HCT116 (cell line): Measurements from ENCODE around the gene ARF1. TPM values are rescaled to one million over a fixed set of nuclear protein-coding genes. Genes with fewer than 3 reads are reported as not detected.

Source experiments
- ATAC-seq: fragments of 200-7000 bp; cut with Tn5 transposase; 2 replicates; pipeline ENCODE4 v1.9.1; 2020; ENCODE audit warnings: mild to moderate bottlenecking, moderate library complexity
- BruUV-seq: library from RNA; stranded (reverse); fragments of 400-500 nt; replicated peaks from 2 replicates; lab custom pipeline; 2021; lab: Mats Ljungman, UMichigan
- CTCF ChIA-PET: fragments of 300-600 bp; sonication (Branson Sonifier 250); formaldehyde crosslinking; loops from one replicate; lab custom pipeline; 2021; ENCODE audit warnings: antibody characterized with exemption; lab: Charles Lee
- POLR2A ChIA-PET: fragments of 300-600, 350-600 bp; sonication (Branson Sonifier 250); formaldehyde crosslinking; loops from one replicate; lab custom pipeline; 2021; ENCODE audit warnings: antibody characterized with exemption; lab: Charles Lee
- RAD21 ChIA-PET, 2 experiments: fragments of 300-600 bp; sonication (Branson Sonifier 250); formaldehyde crosslinking; loops; one replicate each; lab custom pipeline; 2023; ENCODE audit warnings: low total read pairs in 2 of 2; ENCODE audit not compliant: uncharacterized antibody in 2 of 2, unreplicated experiment in 2 of 2, low non-redundant PET in 1 of 2; lab: Charles Lee
- DNase-seq: peaks from one replicate; pipeline ENCODE4 v3.0.0-alpha.2; 2010; ENCODE audit warnings: low read depth, low spot score
- H2AFZ ChIP-seq: fragments of 200-600 bp; shearing (Covaris generic), sonication (generic); 2 replicates; pipeline ENCODE4 v1.6.1; 2017; ENCODE audit warnings: low read depth, mixed run types, mixed read lengths, antibody characterized with exemption, low read length; ENCODE audit not compliant: poor library complexity, severe bottlenecking
- H3K27ac ChIP-seq: 2 replicates; pipeline ENCODE4 v1.5.1; 2012; ENCODE audit warnings: low read depth, low read length
- H3K27me3 ChIP-seq: fragments of 200-600 bp; sonication (generic); 2 replicates; pipeline ENCODE4 v1.6.1; 2016; ENCODE audit warnings: mixed run types, low read length, mixed read lengths; ENCODE audit not compliant: insufficient read depth
- H3K36me3 ChIP-seq, 2 experiments: fragments of 200-500 bp in 1 of 2; fragments of 200-600 bp in 1 of 2; sonication (Bioruptor generic) in 1 of 2; sonication (generic) in 1 of 2; 2 replicates each; pipeline versions ENCODE4 v1.5.1 to v1.6.1; 2014 to 2016; ENCODE audit warnings: low read length in 2 of 2, inconsistent platforms in 1 of 2, mixed read lengths in 1 of 2, mixed run types in 1 of 2; ENCODE audit not compliant: insufficient read depth in 2 of 2, control insufficient read depth in 1 of 2
- H3K4me1 ChIP-seq, 2 experiments: fragments of 200-600 bp in 1 of 2; sonication (generic) in 1 of 2; 2 replicates each; pipeline versions ENCODE4 v1.5.1 to v1.6.1; 2012 to 2017; ENCODE audit warnings: low read length in 2 of 2, inconsistent platforms in 1 of 2, mild to moderate bottlenecking in 1 of 2, mixed read lengths in 1 of 2, mixed run types in 1 of 2, moderate library complexity in 1 of 2; ENCODE audit not compliant: insufficient read depth in 2 of 2, control insufficient read depth in 1 of 2
- H3K4me2 ChIP-seq: fragments of 200-600 bp; sonication (generic); 2 replicates; pipeline ENCODE4 v1.6.1; 2017; ENCODE audit warnings: mixed run types, low read length, mixed read lengths
- H3K4me3 ChIP-seq, 2 experiments: fragments of 200-600 bp in 1 of 2; sonication (generic) in 1 of 2; replicated peaks in 1 of 2; 2 replicates each; pipeline ENCODE4 v1.5.1; 2011 to 2016; ENCODE audit warnings: low read length in 2 of 2, control low read depth in 1 of 2, low read depth in 1 of 2, mild to moderate bottlenecking in 1 of 2, mixed read lengths in 1 of 2, mixed run types in 1 of 2
- H3K79me2 ChIP-seq: fragments of 200-600 bp; sonication (generic); 2 replicates; pipeline ENCODE4 v1.6.1; 2017; ENCODE audit warnings: mild to moderate bottlenecking, mixed run types, low read length, moderate library complexity, mixed read lengths; ENCODE audit not compliant: insufficient read depth
- H3K9ac ChIP-seq: fragments of 200-600 bp; sonication (generic); 2 replicates; pipeline ENCODE4 v1.6.1; 2016; ENCODE audit warnings: low read length, mixed read lengths
- H3K9me2 ChIP-seq: fragments of 200-600 bp; sonication (generic), shearing (Covaris generic); 2 replicates; pipeline ENCODE4 v1.6.1; 2017; ENCODE audit warnings: mixed run types, mild to moderate bottlenecking, moderate library complexity; ENCODE audit not compliant: insufficient read depth
- H3K9me3 ChIP-seq, 2 experiments: fragments of 200-500 bp in 1 of 2; fragments of 200-600 bp in 1 of 2; sonication (Bioruptor generic) in 1 of 2; sonication (generic) in 1 of 2; 2 replicates each; pipeline ENCODE4 v1.6.1; 2014 to 2017; ENCODE audit warnings: low read length in 2 of 2, mixed read lengths in 2 of 2, inconsistent platforms in 1 of 2, low read depth in 1 of 2, mild to moderate bottlenecking in 1 of 2, mixed run types in 1 of 2, moderate library complexity in 1 of 2; ENCODE audit not compliant: control insufficient read depth in 1 of 2, insufficient read depth in 1 of 2
- H4K20me1 ChIP-seq: fragments of 200-600 bp; sonication (generic), shearing (Covaris generic); 2 replicates; pipeline ENCODE4 v1.6.1; 2017; ENCODE audit warnings: mixed run types, mild to moderate bottlenecking, moderate library complexity; ENCODE audit not compliant: insufficient read depth
- ATF3 ChIP-seq: IDR thresholded peaks from 2 replicates; pipeline ENCODE4 v1.6.1; 2012
- CBX3 ChIP-seq: IDR thresholded peaks from 2 replicates; pipeline ENCODE4 v1.6.1; 2012; ENCODE audit warnings: low read depth
- CEBPB ChIP-seq: IDR thresholded peaks from 2 replicates; pipeline ENCODE4 v1.6.1; 2012; ENCODE audit warnings: low read depth
- EGR1 ChIP-seq: IDR thresholded peaks from 2 replicates; pipeline ENCODE4 v1.6.1; 2012; ENCODE audit warnings: low read depth
- EZH2 ChIP-seq: fragments of 200-600 bp; sonication (generic); IDR thresholded peaks from 2 replicates; pipeline ENCODE4 v1.6.1; 2017; ENCODE audit warnings: antibody characterized with exemption, mixed run types
- EZH2phosphoT487 ChIP-seq: fragments of 200-600 bp; IDR thresholded peaks from 2 replicates; pipeline ENCODE4 v1.6.1; 2018; ENCODE audit warnings: antibody characterized with exemption, borderline replicate concordance
- MAX ChIP-seq: IDR thresholded peaks from 2 replicates; pipeline ENCODE4 v1.6.1; 2012
- POLR2A ChIP-seq: IDR thresholded peaks from 2 replicates; pipeline ENCODE4 v1.7.0; 2011; ENCODE audit warnings: borderline replicate concordance; ENCODE audit not compliant: insufficient read depth, insufficient read length; ENCODE audit errors: extremely low read depth
- POLR2AphosphoS5 ChIP-seq: IDR thresholded peaks from 2 replicates; pipeline ENCODE4 v1.6.1; 2011; ENCODE audit warnings: mild to moderate bottlenecking, low read depth, low read length, moderate library complexity
- REST ChIP-seq: IDR thresholded peaks from 2 replicates; pipeline ENCODE4 v1.6.1; 2012; ENCODE audit warnings: low read depth
- SIN3A ChIP-seq: IDR thresholded peaks from 2 replicates; pipeline ENCODE4 v1.6.1; 2012; ENCODE audit warnings: low read depth
- SP1 ChIP-seq: IDR thresholded peaks from 2 replicates; pipeline ENCODE4 v1.6.1; 2012; ENCODE audit warnings: low read depth
- SRF ChIP-seq: IDR thresholded peaks from 2 replicates; pipeline ENCODE4 v1.6.1; 2012; ENCODE audit warnings: low read depth
- TCF7L2 ChIP-seq: IDR thresholded peaks from 2 replicates; pipeline ENCODE4 v1.7.0; 2011; ENCODE audit warnings: borderline replicate concordance, inconsistent platforms; ENCODE audit not compliant: insufficient read depth, insufficient read length; ENCODE audit errors: extremely low read depth
- YY1 ChIP-seq: IDR thresholded peaks from 2 replicates; pipeline ENCODE4 v1.6.1; 2011; ENCODE audit warnings: low read length, low read depth, moderate library complexity, mild to moderate bottlenecking; ENCODE audit not compliant: insufficient replicate concordance; ENCODE audit errors: extremely low read depth
- ZBTB33 ChIP-seq: IDR thresholded peaks from 2 replicates; pipeline ENCODE4 v1.6.1; 2011; ENCODE audit warnings: mild to moderate bottlenecking, low read length, moderate library complexity; ENCODE audit not compliant: insufficient replicate concordance; ENCODE audit errors: extremely low read depth
- intact Hi-C: fragments of 100-400 bp; cut with micrococcal nuclease; formaldehyde crosslinking; loops from 2 replicates; pipeline ENCODE4 v1.10.0; 2022
- total RNA-seq: library from RNA; stranded (reverse); gene quantifications from one replicate; pipeline ENCODE4 v1.2.1, GENCODE V29; 2021; ENCODE audit not compliant: unreplicated experiment

The ARF1 gene
- total RNA-seq, 1 experiment from 2014 or later: 394 TPM

- H3K4me1 ChIP-seq: peaks cover 0 to 12% of the 10 kb centered on the region in 2 experiments; a peak in 3 of 4 replicates
- no peaks in the 10 kb centered on the region for H3K9me2 ChIP-seq
- CTCF ChIA-PET: no interaction called here
- H3K9me3 ChIP-seq: no peaks in the 10 kb centered on the region
- 0 out of 4 replicates have a peak, but pooled peaks cover 0 to 6% of the 10 kb centered on the region in 2 experiments for H3K36me3 ChIP-seq
- RAD21 ChIA-PET: no interaction called here
- intact Hi-C loops: no loop called here
- no peak overlapping the region for H3K4me3 ChIP-seq
- H4K20me1 ChIP-seq: no peaks in the 10 kb centered on the region
- H3K27ac ChIP-seq: no peak overlapping the region
- ATAC-seq (no peak), DNase-seq (no peak)
- H3K4me2 ChIP-seq: no peak overlapping the region
- H3K9ac ChIP-seq: no peak overlapping the region
- no peak overlapping the region for H2AFZ ChIP-seq
- H3K79me2 ChIP-seq: peaks cover 58% of the 10 kb centered on the region
- BruUV-seq: no TSS peak
- POLR2A ChIA-PET: no interaction called here
- no peaks in the 10 kb centered on the region for H3K27me3 ChIP-seq
- no peak for TF ChIP-seq CEBPB
- no peak for TF ChIP-seq SRF
- no peak for TF ChIP-seq ATF3
- TF ChIP-seq EZH2phosphoT487: no peak
- TF ChIP-seq CBX3: no peak
- TF ChIP-seq TCF7L2: no peak
- TF ChIP-seq ZBTB33: no peak
- TF ChIP-seq SP1: no peak
- TF ChIP-seq MAX: no peak
- no peak for TF ChIP-seq EGR1
- TF ChIP-seq EZH2: no peak
- TF ChIP-seq POLR2A: no peak
- no peak for TF ChIP-seq POLR2AphosphoS5
- TF ChIP-seq SIN3A: no peak
- TF ChIP-seq REST: no peak
- TF ChIP-seq YY1: no peak
Measured at GRCh38 chr1:228144193-228144992, 61.9 kb downstream of the ARF1 start.
